K562 (cell line): ENCODE measurements around the gene ZBTB39. TPM values are rescaled to one million over a fixed set of nuclear protein-coding genes. Genes with fewer than 3 reads are reported as not detected.

Experiments
- ATAC-seq: fragments of 200-7000 bp; cut with Tn5 transposase; 3 replicates; pipeline ENCODE4 v1.9.1; 2020; ENCODE audit warnings: moderate library complexity
- BruUV-seq: library from RNA; stranded (reverse); fragments of 400-500 nt; replicated peaks from 2 replicates; lab custom pipeline; 2021; lab: Mats Ljungman, UMichigan
- CTCF ChIA-PET: fragments of 300-600 bp; formaldehyde crosslinking; extraction: SDS; loops from one replicate; lab custom pipeline; 2021; ENCODE audit warnings: low intra/inter-chr PET ratio; lab: Yijun Ruan, JAX
- POLR2A ChIA-PET: fragments of 300-600, 350-650 bp; sonication (Branson Sonifier 250); formaldehyde crosslinking; extraction: SDS; loops from one replicate; lab custom pipeline; 2021; ENCODE audit warnings: antibody characterized with exemption, inconsistent platforms; lab: Yijun Ruan, JAX
- DNase-seq, 4 experiments: peaks; one replicate each; pipeline versions ENCODE4 v3.0.0 to v3.0.0-alpha.2; 2011 to 2018; ENCODE audit warnings: low spot score in 3 of 4, mixed read lengths in 3 of 4; ENCODE audit errors: extremely low read depth in 1 of 4
- FAIRE-seq: peaks from 2 replicates; lab custom pipeline; 2011; peaks lifted over from hg19 to GRCh38; lab: Jason Lieb, UNC
- H2AFZ ChIP-seq: 2 replicates; pipeline ENCODE4 v1.6.0; 2011; ENCODE audit warnings: low read depth, low read length, control low read depth, inconsistent platforms
- H3K27ac ChIP-seq: fragments of 200-600 bp; 3 replicates; pipeline ENCODE4 v1.8.0; 2011; ENCODE audit warnings: low read depth, mild to moderate bottlenecking, control low read depth, inconsistent platforms, low read length, moderate library complexity, mixed read lengths; ENCODE audit errors: extremely low read depth
- H3K27me3 ChIP-seq, 2 experiments: fragments of 300-600 bp in 1 of 2; 2 replicates in 1 of 2; 3 replicates in 1 of 2; pipeline versions ENCODE4 v1.6.0 to v1.8.0; 2011; ENCODE audit warnings: inconsistent platforms in 2 of 2, low read length in 2 of 2, mild to moderate bottlenecking in 1 of 2, mixed read lengths in 1 of 2, moderate library complexity in 1 of 2; ENCODE audit not compliant: control insufficient read depth in 2 of 2, insufficient read depth in 2 of 2
- H3K36me3 ChIP-seq: fragments of 300-600 bp; 3 replicates; pipeline ENCODE4 v1.8.0; 2011; ENCODE audit warnings: mild to moderate bottlenecking, low read length, inconsistent platforms; ENCODE audit not compliant: control insufficient read depth, insufficient read depth
- H3K4me1 ChIP-seq, 2 experiments: fragments of 200-600 bp in 1 of 2; replicated peaks in 1 of 2; 2 replicates in 1 of 2; 3 replicates in 1 of 2; pipeline versions ENCODE4 v1.5.1 to v1.8.0; 2011; ENCODE audit warnings: inconsistent platforms in 2 of 2, low read length in 2 of 2, mild to moderate bottlenecking in 1 of 2, mixed read lengths in 1 of 2, moderate library complexity in 1 of 2; ENCODE audit not compliant: control insufficient read depth in 2 of 2, insufficient read depth in 2 of 2
- H3K4me2 ChIP-seq: 2 replicates; pipeline ENCODE4 v1.6.1; 2011; ENCODE audit warnings: low read length, control low read depth, inconsistent platforms, mixed read lengths; ENCODE audit not compliant: insufficient read depth
- H3K4me3 ChIP-seq: fragments of 200-600 bp; sonication (generic), shearing (Covaris generic); 2 replicates; pipeline ENCODE4 v1.5.1; 2016; ENCODE audit warnings: control low read depth, inconsistent platforms
- H3K79me2 ChIP-seq: fragments of 200-600 bp; 3 replicates; pipeline ENCODE4 v1.8.0; 2011; ENCODE audit warnings: low read length, inconsistent platforms; ENCODE audit not compliant: control insufficient read depth, insufficient read depth
- H3K9ac ChIP-seq, 2 experiments: 2 replicates each; pipeline versions ENCODE4 v1.6.0 to v1.6.1; 2011; ENCODE audit warnings: low read depth in 2 of 2, low read length in 2 of 2, control low read depth in 1 of 2, inconsistent platforms in 1 of 2, mild to moderate bottlenecking in 1 of 2, mixed read lengths in 1 of 2; ENCODE audit not compliant: insufficient read depth in 1 of 2
- H3K9me1 ChIP-seq: one replicate; pipeline ENCODE4 v1.6.0; 2011; ENCODE audit warnings: inconsistent platforms, mild to moderate bottlenecking, low read length, moderate library complexity; ENCODE audit not compliant: control insufficient read depth, insufficient read depth
- H3K9me3 ChIP-seq: replicated peaks from 2 replicates; pipeline ENCODE4 v1.5.1; 2011; ENCODE audit warnings: low read depth, low read length, inconsistent platforms; ENCODE audit not compliant: control insufficient read depth, insufficient read depth
- H4K20me1 ChIP-seq: replicated peaks from 2 replicates; pipeline ENCODE4 v1.6.1; 2011; ENCODE audit warnings: low read length, inconsistent platforms, mixed read lengths; ENCODE audit not compliant: control insufficient read depth, insufficient read depth
- ATF3 ChIP-seq, 2 experiments: fragments of 450-650 bp in 1 of 2; sonication (generic) in 1 of 2; formaldehyde crosslinking in 1 of 2; IDR thresholded peaks in 1 of 2; conservative IDR thresholded peaks in 1 of 2; 2 replicates each; pipeline versions ENCODE4 v1.6.1 to v1.8.1; 2016 to 2023; ENCODE audit warnings: mild to moderate bottlenecking in 2 of 2, moderate library complexity in 2 of 2, inconsistent platforms in 1 of 2, missing genetic modification reagents in 1 of 2
- CEBPG ChIP-seq, 3 experiments: fragments of 200-800 bp in 1 of 3; sonication (Bioruptor generic) in 1 of 3; sonication (generic) in 1 of 3; formaldehyde crosslinking in 1 of 3; IDR thresholded peaks in 2 of 3; conservative IDR thresholded peaks in 1 of 3; 2 replicates each; pipeline versions ENCODE4 v1.6.1 to v1.8.0; 2016 to 2022; ENCODE audit warnings: missing compliant biosample characterization in 2 of 3, missing genetic modification characterization in 2 of 3, mild to moderate bottlenecking in 1 of 3, missing genetic modification reagents in 1 of 3
- HMG20B ChIP-seq: fragments of 250-450 bp; sonication (Bioruptor Pico); IDR thresholded peaks from 2 replicates; pipeline ENCODE4 v1.5.0; 2021; ENCODE audit warnings: mild to moderate bottlenecking
- NCOR1 ChIP-seq: fragments of 450-650 bp; IDR thresholded peaks from 2 replicates; pipeline ENCODE4 v1.6.1; 2016; ENCODE audit warnings: mild to moderate bottlenecking, moderate library complexity
- ZNF24 ChIP-seq: fragments of 450-650 bp; IDR thresholded peaks from 2 replicates; pipeline ENCODE4 v1.6.1; 2016
- WGBS: fragments of 100-300 bp; shearing (Covaris generic); methylation state at CpG from one replicate; pipeline ENCODE4 v1.1.6; 2016; ENCODE audit warnings: low coverage, mixed read lengths; ENCODE audit not compliant: insufficient coverage; ENCODE audit errors: missing lambda C conversion rate; 5-methylcytosine and 5-hydroxymethylcytosine counted together
- in situ Hi-C: fragments of 300-500 bp; cut with MboI; formaldehyde crosslinking; loops from 4 replicates; pipeline ENCODE4 v1.15.0; 2018; ENCODE audit warnings: inconsistent platforms, mixed read lengths
- intact Hi-C: fragments of 100-400 bp; cut with micrococcal nuclease; formaldehyde crosslinking; loops from 2 replicates; pipeline ENCODE4 v1.14.2; 2022
- polyA plus RNA-seq, 8 experiments: library from polyadenylated mRNA; depleted of rRNA in 4 of 8; stranded (reverse) in 5 of 8; unstranded in 3 of 8; fragments of >200 nt; fragmentation: Nextera tagmentation in 2 of 8; fragmentation: Illumina TruSeq in 1 of 8; extraction: Ambion mirVana in 2 of 8; extraction: Trizol in 1 of 8; gene quantifications; 2 replicates each; pipeline versions ENCODE4 v1.2.1 to v1.2.3, GENCODE V29; 2011 to 2014; ENCODE audit warnings: inconsistent platforms in 1 of 8, missing spikeins in 1 of 8
- total RNA-seq, 7 experiments: library from RNA; depleted of rRNA in 6 of 7; stranded (reverse); fragments of >200 nt in 6 of 7; fragmentation: Illumina TruSeq in 2 of 7; extraction: Trizol in 2 of 7; gene quantifications; 2 replicates each; pipeline versions ENCODE4 v1.2.1 to v1.2.3, GENCODE V29; 2011 to 2021; ENCODE audit warnings: low replicate concordance in 1 of 7

ZBTB39 gene
- total and polyA plus RNA-seq, 9 of the 15 experiments (the other 6 are each of a cell fraction or from before 2014, with no cell fraction given), result 3.3 to 13.3 (median 8.6) TPM

DNA sequence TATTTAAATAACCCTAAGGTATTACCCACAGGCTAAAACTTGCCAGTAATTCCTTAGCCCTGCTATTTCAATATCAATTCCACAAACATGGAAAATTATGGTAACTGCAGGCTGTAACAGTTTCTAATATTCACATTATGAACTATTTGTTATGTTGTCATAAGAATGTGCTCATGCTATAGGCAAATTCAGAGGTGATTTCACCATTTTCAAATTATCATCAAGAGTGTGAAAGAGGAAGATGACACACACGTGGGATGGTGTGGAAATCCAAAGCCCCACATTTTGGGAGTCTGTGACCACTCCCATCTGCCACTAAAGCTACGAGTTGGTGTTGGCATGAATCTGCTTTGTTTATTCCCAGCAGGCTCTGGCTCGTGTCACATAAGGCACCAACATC, 49.5 kb upstream of the ZBTB39 start:
- peaks cover 50% of the 10 kb centered on the region for H3K36me3 ChIP-seq
- no TSS peak for BruUV-seq

More for the DNA sequence above, 49.5 kb upstream of the ZBTB39 start:
- Histone ChIP-seq H3K27me3 (no peaks in the 10 kb centered on the region), H3K27ac (no peak overlapping the region), H3K4me1 (no peaks in the 10 kb centered on the region), H3K9me3 (no peaks in the 10 kb centered on the region), H2AFZ (no peak overlapping the region), H3K4me3 (no peak overlapping the region), H3K4me2 (no peak overlapping the region), H3K9ac (no peak overlapping the region), H3K79me2 (no peaks in the 10 kb centered on the region), H3K9me1 (no peaks in the 10 kb centered on the region), H4K20me1 (no peaks in the 10 kb centered on the region)
- ChIA-PET CTCF (no interaction called here), POLR2A (interaction anchor here (0.9 to 1.4 kb wide), 4 partner anchors 23 to 57 kb away, joined by 3 to 5 read pairs (median 4); partner anchors contain the start of gene NEMP1)
- TF ChIP-seq ATF3 (IDR thresholded peaks at IDR 0.05) (peak; percentile 42), ATF3 (CRISPR knock-in tag; conservative IDR thresholded peaks at IDR 0.05) (no peak), CEBPG (CRISPR knock-in tag; IDR thresholded peaks at IDR 0.05) (no peak), CEBPG (tag; conservative IDR thresholded peaks at IDR 0.05 in 1 of 2, IDR thresholded peaks at IDR 0.05 in 1 of 2) (peak in 1 of 2 experiments; percentile 69; a peak in 2 of 4 replicates), ZNF24 (no peak), NCOR1 (no peak), HMG20B (no peak)
- in situ Hi-C loops, result no loop called here
- FAIRE-seq (no peak), ATAC-seq (no peak), DNase-seq (no peak)
- 53% methylated on average over 3 of the region's 3 CpGs for WGBS
- intact Hi-C loops, result no loop called here
